Measurements from ENCODE around the gene ATP6V1G2.
A peak's percentile ranks its signal among the peaks of the same experiment; 100 is the strongest.

DNA sequence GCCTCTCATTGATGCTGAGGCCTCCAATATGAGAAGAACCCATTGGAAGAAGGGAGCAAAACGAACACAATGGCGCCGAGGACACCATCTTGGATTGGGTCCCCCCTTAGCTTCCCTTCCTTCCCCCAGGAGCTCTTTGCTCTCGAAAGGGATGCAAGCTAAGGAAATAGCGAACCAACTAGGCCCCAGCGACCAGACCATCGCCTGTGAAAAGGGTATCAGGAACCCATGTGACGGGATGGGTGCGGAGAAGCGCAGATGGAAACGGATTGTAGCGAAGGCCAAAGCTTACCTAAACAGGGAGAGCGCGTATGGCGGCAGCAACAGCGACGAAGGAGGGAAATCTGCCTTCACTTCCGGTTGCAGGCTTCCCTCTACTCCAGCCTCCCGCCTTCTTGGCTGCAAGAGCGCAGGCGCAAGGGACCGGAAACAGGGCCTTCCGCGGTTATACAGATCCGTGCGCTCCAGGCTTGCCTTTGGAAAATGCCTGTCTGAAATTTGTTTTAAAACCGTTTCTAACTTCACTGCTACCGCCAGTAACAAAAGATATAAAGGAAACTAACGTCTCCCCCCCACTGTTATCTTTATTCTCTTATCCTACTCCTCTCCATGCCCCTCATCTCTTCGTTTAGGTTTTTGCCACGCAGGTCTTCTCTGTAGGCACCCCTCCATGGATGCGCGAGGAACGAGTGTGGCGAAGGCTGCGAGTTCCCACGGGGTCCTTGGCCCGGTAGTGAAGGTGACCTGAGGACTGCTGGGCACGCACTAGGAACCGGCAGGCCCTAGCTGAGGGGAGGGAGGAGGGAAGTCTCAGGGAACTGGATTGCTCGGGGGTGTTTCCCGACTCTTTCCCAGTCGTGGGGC lies 4.5 kb downstream of the ATP6V1G2 start, which contains the start of gene DDX39B:
- TF ChIP-seq, protein P1, sequence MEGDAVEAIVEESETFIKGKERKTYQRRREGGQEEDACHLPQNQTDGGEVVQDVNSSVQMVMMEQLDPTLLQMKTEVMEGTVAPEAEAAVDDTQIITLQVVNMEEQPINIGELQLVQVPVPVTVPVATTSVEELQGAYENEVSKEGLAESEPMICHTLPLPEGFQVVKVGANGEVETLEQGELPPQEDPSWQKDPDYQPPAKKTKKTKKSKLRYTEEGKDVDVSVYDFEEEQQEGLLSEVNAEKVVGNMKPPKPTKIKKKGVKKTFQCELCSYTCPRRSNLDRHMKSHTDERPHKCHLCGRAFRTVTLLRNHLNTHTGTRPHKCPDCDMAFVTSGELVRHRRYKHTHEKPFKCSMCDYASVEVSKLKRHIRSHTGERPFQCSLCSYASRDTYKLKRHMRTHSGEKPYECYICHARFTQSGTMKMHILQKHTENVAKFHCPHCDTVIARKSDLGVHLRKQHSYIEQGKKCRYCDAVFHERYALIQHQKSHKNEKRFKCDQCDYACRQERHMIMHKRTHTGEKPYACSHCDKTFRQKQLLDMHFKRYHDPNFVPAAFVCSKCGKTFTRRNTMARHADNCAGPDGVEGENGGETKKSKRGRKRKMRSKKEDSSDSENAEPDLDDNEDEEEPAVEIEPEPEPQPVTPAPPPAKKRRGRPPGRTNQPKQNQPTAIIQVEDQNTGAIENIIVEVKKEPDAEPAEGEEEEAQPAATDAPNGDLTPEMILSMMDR (IDR thresholded peaks at IDR 0.05): no peak
- peak; percentile 91 to 95 for TF ChIP-seq POLR2AphosphoS5 (IDR thresholded peaks at IDR 0.05)

All from esophagus muscularis mucosa (tissue), 3 donors.